HG02623 (cell line): ENCODE measurements around the gene HCK.

Experiments
- ATAC-seq: cut with Tn5 transposase; IDR thresholded peaks from one replicate; pipeline ENCODE4 v1.9.1; 2021; ENCODE audit warnings: moderate library complexity; ENCODE audit not compliant: unreplicated experiment

Gene HCK

GRCh38 chr20:32052090-32052777 is at the start of gene HCK:
Gene HCK (plus strand): TSS chr20:32052242.
- no peak for ATAC-seq

- ATAC-seq: no peak
Observed at GRCh38 chr20:32003325-32003724, 48.7 kb upstream of the HCK start.

- ATAC-seq: no peak
Observed at GRCh38 chr20:32004963-32005362, 47.1 kb upstream of the HCK start.

DNA sequence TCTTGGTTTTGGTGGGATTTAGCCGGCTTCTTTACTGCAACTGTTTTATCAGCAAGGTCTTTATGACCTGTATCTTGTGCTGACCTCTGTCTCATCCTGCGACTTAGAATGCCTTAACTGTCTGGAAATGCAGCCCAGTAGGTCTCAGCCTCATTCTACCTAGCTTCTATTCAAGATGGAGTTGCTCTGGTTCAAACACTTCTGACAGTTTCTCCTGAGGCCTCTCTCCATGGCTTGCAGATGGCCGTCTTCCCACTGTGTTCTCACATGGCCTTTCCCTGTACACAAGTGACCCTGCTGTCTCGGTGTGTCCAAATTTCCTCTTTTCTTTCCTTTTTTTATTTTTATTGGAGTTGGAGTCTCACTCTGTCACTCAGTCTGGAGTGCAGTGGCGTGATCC is 46.0 kb upstream of the HCK start:
- no peak for ATAC-seq

DNA sequence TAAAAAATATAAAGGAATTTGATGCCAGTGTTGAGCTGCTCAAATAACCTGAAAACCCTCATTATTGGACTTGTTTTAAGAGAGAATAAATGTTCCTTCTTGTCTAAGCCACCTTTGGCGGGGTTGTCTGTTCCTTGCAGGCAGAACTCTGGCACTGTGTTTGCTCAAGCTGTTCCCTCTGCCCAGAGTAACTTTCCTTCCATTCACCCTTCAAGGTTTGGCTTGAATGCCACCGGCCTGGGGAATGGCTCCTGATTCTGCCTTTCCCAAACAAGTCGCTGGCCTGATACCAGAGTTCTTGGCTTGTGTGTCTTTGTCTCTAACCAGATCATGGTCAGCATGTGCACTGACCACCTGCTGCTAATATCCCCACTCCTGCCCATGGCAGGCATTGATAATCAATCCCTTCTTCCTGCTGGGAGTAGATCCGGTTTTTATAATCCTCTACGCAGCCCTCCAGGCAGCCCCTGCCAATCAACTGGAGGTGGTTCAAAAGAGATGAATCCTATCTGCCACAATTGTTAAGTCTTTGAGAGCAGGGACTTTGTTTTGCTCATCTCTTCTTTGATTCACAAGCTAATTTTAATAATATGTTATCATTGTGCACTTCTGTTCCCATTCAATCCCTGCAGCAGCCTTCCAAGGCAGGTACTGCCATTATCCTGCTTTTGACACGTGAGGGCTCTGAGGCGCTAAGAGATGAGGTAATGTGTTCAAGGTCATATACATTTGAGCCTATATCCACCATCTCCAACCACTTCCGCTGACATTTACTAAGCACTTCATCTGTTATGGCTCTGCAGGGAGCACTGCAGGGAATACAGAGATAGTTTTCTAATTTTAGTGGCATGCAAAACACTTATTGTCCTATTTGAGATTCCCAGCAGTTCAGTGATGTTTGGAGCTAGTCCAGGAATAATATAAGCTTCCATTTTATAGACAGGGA is 44.9 kb upstream of the HCK start:
- no peak for ATAC-seq

DNA sequence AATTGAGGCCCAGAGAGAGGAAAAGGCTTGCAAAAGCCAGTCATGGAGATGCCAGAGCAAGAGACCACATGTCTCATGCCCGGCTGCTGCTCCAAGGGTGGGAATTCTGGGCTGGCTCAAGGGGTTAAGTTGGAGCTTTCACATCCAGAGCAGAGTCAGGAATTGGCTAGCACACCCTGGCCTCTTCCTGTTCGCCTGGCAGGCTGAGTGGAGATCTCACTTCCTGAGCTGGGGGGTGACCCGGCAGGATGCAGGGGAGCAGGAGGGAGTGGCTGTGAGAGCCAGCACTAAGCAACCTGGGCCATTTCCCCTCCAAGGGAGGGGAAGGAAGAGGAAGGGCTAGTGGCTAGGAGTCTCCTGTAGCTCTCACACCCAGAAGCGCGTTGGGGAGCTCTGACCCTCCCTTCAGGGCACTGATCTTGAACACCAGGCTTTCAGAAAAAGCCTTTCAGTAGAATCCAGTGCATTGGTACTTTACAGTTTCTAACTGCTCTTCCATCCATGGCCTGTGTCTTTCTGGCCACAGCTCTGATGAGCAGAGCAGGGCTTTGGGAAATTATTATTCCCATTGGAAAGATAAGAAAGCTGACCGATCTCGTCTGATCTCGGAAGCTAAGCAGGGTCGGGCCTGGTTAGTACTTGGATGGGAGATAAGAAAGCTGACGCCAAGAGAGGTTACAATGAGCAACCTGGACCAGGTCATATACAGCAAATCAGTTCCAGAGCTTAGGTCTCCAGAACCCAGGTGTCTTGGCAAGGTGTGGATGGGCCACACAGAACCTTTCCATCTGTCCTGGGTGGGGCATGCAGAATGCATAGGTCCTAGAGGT is 44.0 kb upstream of the HCK start:
- no peak for ATAC-seq

- no peak for ATAC-seq
Observed at GRCh38 chr20:32009564-32009963, 42.5 kb upstream of the HCK start.

GRCh38 chr20:32010101-32010500 is 41.9 kb upstream of the HCK start, which contains the start of gene CCM2L:
Gene CCM2L (plus strand): TSS chr20:32010438. CDS start chr20:32010455, 17 bp downstream.
- no peak for ATAC-seq

DNA sequence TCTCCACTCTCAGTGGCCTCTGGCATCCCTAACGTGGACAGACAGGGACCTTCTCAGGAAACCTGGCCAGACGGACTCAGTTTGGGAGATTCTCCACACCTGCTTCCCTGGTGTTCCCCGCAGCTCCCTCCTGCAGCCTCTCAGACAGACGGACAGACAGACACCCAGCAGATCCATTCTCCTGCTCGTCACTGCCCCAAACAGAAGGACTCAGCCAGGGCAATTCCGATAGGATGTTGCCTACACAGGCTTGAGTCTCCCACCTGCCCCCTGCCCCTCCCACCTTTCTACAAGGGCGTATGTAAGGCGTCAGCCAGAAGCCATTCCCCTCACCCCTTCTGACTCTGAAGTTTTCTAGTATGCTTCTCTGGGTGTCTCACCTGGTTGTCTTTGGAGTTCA is 41.4 kb upstream of the HCK start:
- no peak for ATAC-seq

DNA sequence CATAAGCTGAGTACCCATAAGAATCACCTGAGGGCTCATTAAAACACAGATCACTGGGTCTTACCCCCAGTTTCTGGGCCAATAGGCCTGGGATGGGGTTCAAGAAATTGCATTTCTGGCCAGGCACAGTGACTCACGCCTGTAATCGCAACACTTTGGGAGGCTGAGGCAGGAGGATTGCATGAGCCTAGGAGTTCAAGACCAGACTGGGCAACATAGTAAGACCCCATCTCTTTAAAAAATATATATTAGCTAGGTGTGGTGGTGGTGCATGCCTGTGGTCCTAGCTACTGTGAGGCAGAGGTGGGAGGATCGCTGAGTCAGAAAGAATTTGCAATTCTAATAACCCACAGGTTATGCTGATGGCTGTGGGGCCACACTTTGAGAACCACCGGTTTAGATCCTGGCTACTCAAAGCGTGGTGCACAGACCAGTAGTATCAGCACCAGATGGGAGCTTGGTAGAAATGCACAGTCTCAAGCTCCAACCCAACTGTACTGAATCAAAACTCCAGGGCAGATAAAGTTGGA is 39.8 kb upstream of the HCK start:
- no peak for ATAC-seq

GRCh38 chr20:32013326-32013725 is 38.7 kb upstream of the HCK start:
- no peak for ATAC-seq

- no peak for ATAC-seq
Observed at GRCh38 chr20:32017711-32018251, 34.3 kb upstream of the HCK start.

- ATAC-seq: no peak
Observed at GRCh38 chr20:32018269-32019155, 33.5 kb upstream of the HCK start.

DNA sequence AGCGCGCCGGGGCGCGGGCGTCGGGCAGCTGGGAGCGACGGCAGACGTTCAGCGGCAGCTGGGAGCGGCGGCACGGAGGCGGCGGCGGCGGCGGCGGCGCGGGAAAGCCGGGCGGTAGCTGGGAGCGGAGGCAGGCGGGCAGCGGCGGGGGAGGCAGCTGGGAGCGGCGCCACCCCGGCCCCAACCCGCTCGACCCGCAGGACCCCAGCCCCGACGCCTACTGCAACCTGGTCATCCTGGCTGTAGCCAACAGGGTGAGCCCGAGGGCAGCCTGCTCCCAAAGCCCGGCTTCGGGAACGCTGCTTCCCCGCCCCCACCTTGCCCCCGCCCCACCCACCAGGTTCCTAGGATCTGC is 32.9 kb upstream of the HCK start:
- no peak for ATAC-seq

GRCh38 chr20:32019563-32020463 is 32.2 kb upstream of the HCK start:
- no peak for ATAC-seq

- ATAC-seq: no peak
Observed at GRCh38 chr20:32021091-32021490, 31.0 kb upstream of the HCK start.

DNA sequence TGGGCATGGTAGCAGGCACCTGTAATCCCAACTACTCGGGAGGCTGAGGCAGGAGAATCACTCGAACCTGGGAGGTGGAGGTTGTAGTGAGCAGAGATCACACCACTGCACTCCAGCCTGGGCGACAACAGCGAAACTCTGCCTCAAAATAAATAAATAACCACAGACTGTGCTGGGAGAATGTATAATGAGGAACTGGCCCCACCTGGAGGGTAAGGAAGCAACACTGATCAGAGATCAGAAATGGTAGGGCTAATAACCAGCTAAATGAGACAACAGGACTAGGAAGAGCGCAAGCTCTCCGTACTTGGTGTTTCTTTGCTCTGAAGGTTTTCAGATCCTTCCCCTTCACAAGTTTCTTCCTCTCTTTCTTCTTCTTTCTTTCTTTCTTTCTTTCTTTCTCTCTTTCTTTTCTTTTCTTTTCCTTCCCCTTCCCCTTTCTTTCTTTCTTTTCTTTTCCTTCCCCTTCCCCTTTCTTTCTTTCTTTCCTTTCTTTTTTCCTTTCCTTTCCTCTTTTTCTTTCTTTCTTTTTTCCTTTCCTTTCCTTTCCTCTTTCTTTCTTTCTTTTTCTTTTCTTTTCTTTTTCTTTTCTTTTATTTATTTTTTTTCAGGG is 27.3 kb upstream of the HCK start:
- no peak for ATAC-seq

DNA sequence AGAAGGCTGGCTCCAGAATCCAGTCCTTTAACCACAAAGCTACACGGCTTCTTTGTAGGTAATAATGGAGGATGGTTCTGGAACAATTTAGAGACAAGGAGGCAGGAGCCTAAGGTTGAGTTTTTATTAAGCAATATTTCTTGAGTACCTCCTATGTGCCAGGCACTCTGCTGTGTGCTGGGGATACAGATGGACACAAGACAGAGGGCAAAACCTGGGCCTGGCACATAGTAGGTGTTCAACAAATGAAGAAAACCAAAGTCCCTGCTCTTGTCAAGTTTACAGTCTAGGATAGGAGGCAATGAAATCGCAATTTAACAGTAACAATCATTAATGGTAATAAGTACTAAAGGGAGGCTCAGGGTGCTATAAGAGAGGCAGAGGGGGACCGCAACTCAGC is 24.4 kb upstream of the HCK start:
- ATAC-seq: no peak
